ENCODE results near the gene PTCD2.

The PTCD2 gene, protein sequence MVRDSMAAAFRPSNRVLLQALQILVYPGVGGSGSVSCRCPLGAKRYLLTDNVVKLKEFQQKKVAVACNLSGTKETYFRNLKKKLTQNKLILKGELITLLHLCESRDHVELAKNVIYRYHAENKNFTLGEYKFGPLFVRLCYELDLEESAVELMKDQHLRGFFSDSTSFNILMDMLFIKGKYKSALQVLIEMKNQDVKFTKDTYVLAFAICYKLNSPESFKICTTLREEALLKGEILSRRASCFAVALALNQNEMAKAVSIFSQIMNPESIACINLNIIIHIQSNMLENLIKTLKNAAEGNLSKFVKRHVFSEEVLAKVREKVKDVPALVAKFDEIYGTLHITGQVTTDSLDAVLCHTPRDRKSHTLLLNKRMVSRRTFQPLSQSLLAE

GRCh38 chr5:72319976-72320752 is at the start of gene PTCD2, which contains the start of gene MRPS27:
Gene PTCD2, plus strand, starts transcription at chr5:72320373. Its CDS starts 10 bp downstream, at chr5:72320383.
Gene MRPS27, minus strand, starts transcription at chr5:72320240. Its CDS starts 19 bp downstream, at chr5:72320221.
- DNase-seq (ENCODE audit: low read depth) = peak; percentile 98

- DNase-seq (ENCODE audit: low read depth) = no peak
These were observed 48.5 kb upstream of the PTCD2 start for GRCh38 chr5:72271702-72272101.

DNA sequence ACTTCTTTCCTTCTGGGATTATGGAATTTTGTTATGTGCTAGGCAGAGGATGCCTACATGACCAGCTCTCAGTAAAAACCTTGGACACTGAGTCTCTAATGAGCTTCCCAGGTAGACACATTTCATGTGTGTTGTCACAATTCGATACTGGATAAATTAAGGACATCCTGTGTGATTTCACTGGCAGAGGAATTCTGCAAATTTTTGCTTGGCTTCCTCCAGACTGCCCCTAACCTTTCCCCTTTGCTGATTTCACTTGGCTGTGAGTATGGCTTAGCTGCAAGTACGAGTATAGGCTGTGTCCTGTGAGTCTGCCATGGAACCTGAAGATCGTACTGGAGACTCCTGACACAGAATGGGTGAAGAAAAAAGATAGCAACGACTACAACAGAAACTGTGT is 47.8 kb upstream of the PTCD2 start:
- no peak for DNase-seq (ENCODE audit: low read depth)

DNA sequence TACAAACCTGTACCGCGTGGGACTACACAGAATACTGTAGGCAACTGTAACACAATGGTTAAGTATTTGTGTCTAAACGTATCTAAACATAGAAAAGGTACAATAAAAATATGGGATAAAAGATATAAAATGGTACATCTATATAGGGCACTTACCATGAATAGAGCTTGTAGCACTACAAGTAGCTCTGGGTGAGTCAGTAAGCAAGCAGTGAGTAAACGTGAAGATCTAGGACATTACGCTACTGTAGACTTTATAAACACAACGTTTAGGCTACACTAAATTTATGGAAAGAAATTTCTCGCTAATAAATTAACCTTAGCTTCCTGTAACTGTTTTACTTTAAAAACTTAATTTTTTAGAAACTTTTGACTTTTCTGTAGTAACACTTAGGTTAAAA is 46.6 kb upstream of the PTCD2 start:
- DNase-seq (ENCODE audit: low read depth) = no peak

DNA sequence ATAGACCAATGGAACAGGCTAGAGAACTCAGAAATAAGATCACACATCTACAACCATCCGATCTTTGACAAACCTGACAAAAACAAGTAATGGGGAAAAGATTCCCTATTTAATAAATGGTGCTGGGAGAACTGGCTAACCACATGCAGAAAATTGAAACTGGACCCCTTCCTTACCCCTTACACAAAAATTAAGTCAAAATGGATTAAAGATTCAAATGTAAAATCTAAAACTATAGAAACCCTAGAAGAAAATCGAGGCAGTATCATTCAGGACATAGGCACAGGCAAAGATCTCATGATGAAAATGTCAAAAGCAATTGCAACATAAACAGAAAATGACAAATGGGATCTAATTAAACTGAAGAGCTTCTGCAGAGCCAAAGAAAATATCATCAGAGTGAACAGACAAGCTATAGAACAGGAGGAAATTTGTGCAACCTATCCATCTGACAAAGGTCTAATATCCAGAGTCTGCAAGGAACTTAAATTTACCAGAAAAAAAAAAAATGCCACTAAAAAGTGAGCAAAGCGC is 43.9 kb upstream of the PTCD2 start:
- no peak for DNase-seq (ENCODE audit: low read depth)

- DNase-seq (ENCODE audit: low read depth) = peak; percentile 73
These were observed 39.5 kb upstream of the PTCD2 start for GRCh38 chr5:72280581-72281069.

DNA sequence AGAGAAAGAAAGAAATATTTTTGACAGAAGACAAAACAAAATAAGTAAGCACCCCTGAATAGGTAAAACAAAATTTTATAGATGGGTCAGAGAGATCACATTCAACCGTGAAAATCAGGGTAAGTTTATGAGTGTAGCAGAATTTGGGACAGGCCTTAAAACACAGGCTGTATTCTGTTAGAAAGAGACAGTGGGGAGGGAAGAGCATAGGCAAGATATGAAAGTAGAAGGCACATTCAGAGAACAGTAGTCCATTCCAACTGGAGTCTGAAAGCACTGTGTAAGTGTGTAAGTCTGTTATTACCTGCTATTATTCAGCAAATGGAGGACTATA is 38.8 kb upstream of the PTCD2 start:
- no peak for DNase-seq (ENCODE audit: low read depth)

GRCh38 chr5:72281764-72282499 is 38.2 kb upstream of the PTCD2 start:
- DNase-seq (ENCODE audit: low read depth) = peak; percentile 93

DNA sequence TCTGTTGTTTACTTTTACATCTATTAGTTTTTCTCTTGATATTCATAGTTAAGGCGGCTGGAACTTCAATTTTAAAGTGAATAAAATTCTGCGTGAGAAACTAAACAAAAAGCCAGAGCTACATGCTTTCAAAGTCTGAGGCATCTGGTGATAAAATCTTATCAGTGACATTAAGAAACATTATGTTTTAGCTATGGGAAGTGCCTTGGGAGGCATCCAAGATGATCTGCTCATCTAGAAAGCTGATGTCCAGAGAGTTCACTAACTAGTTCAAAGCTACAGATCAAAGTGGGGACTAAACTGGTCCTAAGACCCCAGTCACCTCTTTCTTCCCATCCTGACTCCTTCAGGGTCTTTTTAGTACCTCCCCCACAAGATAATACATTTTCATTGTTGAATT is 37.3 kb upstream of the PTCD2 start:
- no peak for DNase-seq (ENCODE audit: low read depth)

DNA sequence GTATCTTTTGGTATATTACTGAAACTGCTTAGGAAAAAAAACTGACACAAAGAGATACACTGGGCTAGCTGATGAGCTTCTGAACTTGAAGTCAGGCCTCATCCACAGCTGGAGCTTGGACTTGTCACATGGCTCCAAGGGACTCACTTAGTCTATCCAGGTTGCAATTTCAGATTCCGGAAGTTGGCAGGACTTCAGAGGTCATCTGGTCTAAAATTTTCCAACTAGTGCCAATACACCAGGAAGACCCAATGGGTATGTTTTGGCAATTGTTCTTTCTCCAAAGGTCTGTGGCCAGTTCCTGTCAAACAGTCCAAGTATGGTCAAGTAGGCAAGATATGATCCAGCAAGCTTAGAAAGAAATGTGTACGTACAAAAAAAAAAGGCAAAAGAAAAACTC is 36.8 kb upstream of the PTCD2 start:
- DNase-seq (ENCODE audit: low read depth) = no peak

GRCh38 chr5:72284559-72285423 is 35.4 kb upstream of the PTCD2 start:
- no peak for DNase-seq (ENCODE audit: low read depth)

DNA sequence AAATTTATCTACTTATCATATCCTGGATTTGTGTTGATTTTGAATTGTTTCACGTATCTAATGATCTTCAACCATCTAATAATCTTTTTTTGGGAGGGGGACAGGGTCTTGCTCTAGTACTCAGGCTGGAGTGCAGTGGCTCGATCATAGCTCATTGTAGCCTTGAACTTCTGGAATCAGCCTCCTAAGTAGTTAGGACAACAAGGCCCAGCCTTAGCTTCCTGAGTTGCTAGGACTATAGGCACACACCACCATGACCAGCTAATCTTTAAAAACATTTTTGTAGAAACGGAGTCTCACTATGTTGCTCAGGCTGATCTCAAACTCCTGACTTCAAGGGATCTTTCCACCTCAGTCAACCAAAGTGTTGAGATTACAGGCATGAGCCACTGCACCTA is 34.8 kb upstream of the PTCD2 start:
- DNase-seq (ENCODE audit: low read depth) = no peak

DNA sequence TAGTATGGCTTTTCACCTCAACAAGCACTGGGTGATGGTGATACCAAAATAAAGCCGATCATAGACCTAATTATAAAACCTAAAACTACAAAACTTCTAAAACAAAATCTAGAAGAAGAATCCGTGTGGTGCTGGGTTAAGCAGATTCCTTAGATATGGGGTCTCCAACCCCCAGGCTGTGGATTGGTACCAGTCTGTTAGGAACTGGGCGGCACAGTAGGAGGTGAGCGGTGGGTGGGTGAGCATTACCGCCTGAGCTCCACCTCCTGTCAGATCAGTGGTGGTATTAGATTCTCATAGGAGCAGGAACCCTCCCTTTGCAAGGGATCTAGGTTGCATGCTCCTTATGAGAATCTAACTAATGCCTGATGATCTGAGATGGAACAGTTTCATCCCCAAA is 33.4 kb upstream of the PTCD2 start:
- no peak for DNase-seq (ENCODE audit: low read depth)

DNA sequence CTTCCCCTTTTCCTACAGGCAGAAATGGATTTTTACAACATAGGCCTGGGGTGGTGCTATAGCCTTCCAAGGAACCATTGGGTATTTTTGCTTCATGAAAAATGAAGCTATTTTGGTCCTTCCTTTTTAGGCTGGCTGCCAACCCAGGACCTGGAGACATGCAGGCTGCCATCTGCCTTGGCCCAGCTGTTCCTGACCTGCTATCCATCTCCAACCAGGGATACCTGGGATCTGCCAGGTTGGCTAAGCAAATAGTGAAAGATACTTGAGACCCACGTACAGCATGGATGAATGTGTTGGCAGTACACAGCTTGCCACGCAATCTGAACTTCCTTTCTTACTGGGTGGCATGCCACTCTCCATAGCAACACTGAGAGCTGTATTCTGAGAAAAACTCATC is 31.2 kb upstream of the PTCD2 start:
- no peak for DNase-seq (ENCODE audit: low read depth)

DNA sequence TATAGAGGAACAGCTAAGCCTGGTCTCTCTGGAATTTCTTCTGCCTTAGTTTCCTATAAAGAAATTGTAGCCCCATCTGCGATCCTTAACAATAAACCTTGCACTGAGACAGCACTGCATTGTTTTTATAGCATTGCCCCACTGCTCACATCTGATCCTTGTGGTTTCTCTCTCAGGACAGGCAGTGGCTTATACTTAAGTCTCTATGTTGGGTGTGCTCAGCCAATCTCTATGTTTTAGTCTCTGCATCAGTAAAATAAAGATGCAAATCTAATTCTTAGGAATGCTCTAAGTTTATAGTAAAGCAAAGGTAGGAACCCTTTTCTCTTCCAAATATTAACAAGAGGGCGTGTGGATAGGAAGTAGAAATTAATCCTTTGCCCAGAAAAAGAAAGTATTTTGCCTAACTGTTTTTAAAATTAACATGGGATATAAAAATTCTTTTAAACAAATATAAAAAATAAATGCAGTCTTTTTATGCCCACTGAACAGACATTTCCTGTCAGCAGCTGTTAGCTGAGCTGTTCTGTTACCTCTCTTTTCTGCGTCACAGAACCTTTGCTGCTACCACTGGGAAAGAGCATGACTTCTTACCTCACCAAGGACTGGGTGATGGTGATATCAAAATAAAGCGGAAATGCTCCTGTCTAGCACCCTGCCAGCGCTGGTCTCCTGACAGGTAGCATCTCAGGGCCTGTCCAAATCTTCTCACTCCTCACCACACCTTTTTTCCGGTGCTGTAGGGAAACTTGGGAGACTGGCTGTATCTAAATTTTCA is 29.6 kb upstream of the PTCD2 start:
- no peak for DNase-seq (ENCODE audit: low read depth)

DNA sequence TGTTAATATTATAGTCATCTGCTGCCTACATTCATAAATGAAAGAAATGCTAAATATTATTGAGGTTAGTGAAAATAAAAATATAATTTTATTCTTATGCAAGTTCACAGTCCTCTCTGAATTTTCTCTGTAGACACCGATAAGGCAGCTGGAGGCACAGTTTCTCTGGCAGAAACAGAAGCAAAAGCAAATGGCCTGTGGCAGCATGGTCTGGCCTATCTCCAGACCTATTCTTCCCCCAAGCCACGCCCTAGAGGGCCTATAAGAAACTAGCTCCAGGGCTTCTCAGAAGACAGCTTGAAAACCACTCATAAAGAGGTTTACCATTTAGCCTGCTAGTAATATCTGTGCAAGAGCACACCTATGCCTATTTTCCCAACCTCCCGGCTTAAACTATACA is 28.6 kb upstream of the PTCD2 start:
- DNase-seq (ENCODE audit: low read depth) = no peak

DNA sequence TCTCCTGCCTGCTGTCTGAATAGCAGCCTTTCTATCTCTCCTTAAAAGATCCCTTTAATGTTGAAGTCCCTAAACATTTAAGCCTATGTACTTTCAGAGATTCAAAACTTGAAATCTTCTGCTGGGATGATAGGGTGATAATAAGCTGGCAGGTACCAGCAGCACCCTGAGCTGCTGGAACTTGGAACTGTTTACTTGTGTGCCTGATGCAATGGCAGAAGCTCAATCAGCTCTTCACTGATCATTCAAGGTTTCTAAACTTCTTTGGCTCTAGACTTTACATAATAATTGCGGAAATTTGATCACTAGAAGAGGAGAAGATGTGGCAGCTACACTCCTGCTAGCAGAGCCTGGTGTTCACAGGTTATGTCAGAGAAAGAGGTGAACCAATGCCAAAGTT is 27.8 kb upstream of the PTCD2 start:
- no peak for DNase-seq (ENCODE audit: low read depth)

GRCh38 chr5:72293495-72294055 is 26.6 kb upstream of the PTCD2 start:
- DNase-seq (ENCODE audit: low read depth) = no peak

GRCh38 chr5:72294473-72294872 is 25.7 kb upstream of the PTCD2 start:
- DNase-seq (ENCODE audit: low read depth) = no peak

- no peak for DNase-seq (ENCODE audit: low read depth)
These were observed 24.6 kb upstream of the PTCD2 start for GRCh38 chr5:72295539-72295938.

Measured in fibroblast of the conjunctiva (primary cell).